ENCODE measurements around the gene UMOD. TPM values are rescaled to one million over a fixed set of nuclear protein-coding genes. Genes with fewer than 3 reads are reported as not detected.

Gene UMOD
- total and polyA plus RNA-seq, 9 of the 15 experiments (the other 6 are each of a cell fraction or from before 2014, with no cell fraction given), result not detected

DNA sequence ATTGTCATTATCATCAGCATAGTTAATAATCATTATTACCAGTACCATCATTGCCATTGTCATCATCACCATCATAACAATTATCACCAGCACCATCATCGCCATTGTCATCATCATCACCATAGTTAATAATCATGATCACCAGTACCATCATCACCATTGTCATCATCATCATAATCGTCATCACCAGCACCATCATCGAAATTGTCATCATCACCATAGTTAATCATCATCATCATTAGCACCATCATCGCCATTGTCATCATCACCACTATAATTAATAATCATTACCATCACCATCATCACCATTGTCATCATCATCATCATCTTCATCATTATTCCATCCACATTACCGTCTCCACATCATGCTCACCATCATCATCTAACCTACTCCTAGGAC is 38.5 kb upstream of the UMOD start:
- Histone ChIP-seq H3K9me3 (replicated peaks; ENCODE audit: control insufficient read depth, insufficient read depth, low read depth, low read length) (no peaks in the 10 kb centered on the region), H3K36me3 (ENCODE audit: control insufficient read depth, insufficient read depth, low read length) (no peaks in the 10 kb centered on the region), H3K4me3 (no peak overlapping the region), H3K4me1 (replicated peaks in 1 of 2; ENCODE audit: control insufficient read depth in 2 of 2, insufficient read depth in 2 of 2, low read length in 2 of 2) (no peaks in the 10 kb centered on the region), H3K79me2 (ENCODE audit: control insufficient read depth, insufficient read depth, low read length) (no peaks in the 10 kb centered on the region), H2AFZ (ENCODE audit: low read depth, low read length) (no peak overlapping the region), H3K27ac (ENCODE audit: extremely low read depth, low read depth, low read length) (no peak overlapping the region), H3K9ac (ENCODE audit: insufficient read depth in 1 of 2, low read depth in 2 of 2, low read length in 2 of 2) (no peak overlapping the region), H4K20me1 (replicated peaks; ENCODE audit: control insufficient read depth, insufficient read depth, low read length) (no peaks in the 10 kb centered on the region), H3K4me2 (ENCODE audit: insufficient read depth, low read length) (no peak overlapping the region), H3K27me3 (ENCODE audit: control insufficient read depth in 2 of 2, insufficient read depth in 2 of 2, low read length in 2 of 2) (no peaks in the 10 kb centered on the region; a peak in 1 of 5 replicates), H3K9me1 (ENCODE audit: control insufficient read depth, insufficient read depth, low read length) (no peaks in the 10 kb centered on the region)
- no peak for FAIRE-seq
- intact Hi-C loops (cut with micrococcal nuclease) (no loop called here), in situ Hi-C loops (cut with MboI) (no loop called here)
- ChIA-PET POLR2A (no interaction called here), CTCF (ENCODE audit: low intra/inter-chr PET ratio) (no interaction called here)
- DNase-seq (ENCODE audit: extremely low read depth in 1 of 4, low spot score in 3 of 4), result no peak
- no peak for ATAC-seq
- 2% methylated on average over 5 of the region's 5 CpGs for WGBS (ENCODE audit: insufficient coverage, low coverage, missing lambda C conversion rate)
- TF ChIP-seq, protein P1, sequence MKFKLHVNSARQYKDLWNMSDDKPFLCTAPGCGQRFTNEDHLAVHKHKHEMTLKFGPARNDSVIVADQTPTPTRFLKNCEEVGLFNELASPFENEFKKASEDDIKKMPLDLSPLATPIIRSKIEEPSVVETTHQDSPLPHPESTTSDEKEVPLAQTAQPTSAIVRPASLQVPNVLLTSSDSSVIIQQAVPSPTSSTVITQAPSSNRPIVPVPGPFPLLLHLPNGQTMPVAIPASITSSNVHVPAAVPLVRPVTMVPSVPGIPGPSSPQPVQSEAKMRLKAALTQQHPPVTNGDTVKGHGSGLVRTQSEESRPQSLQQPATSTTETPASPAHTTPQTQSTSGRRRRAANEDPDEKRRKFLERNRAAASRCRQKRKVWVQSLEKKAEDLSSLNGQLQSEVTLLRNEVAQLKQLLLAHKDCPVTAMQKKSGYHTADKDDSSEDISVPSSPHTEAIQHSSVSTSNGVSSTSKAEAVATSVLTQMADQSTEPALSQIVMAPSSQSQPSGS (CRISPR knock-in tag; IDR thresholded peaks at IDR 0.05), result no peak
- TF ChIP-seq ZNF431 (CRISPR knock-in tag; IDR thresholded peaks at IDR 0.05), result no peak
- no peak for TF ChIP-seq ATF1 (CRISPR knock-in tag; IDR thresholded peaks at IDR 0.05)
- TF ChIP-seq ATF1 (tag; IDR thresholded peaks at IDR 0.05), result peak; percentile 53
- no peak for TF ChIP-seq ZNF140 (CRISPR knock-in tag; IDR thresholded peaks at IDR 0.05)
- no peak for TF ChIP-seq PRPF4 (IDR thresholded peaks at IDR 0.05; ENCODE audit: insufficient read depth, low read depth, low read length, poor library complexity, severe bottlenecking)
- TF ChIP-seq, protein P2, sequence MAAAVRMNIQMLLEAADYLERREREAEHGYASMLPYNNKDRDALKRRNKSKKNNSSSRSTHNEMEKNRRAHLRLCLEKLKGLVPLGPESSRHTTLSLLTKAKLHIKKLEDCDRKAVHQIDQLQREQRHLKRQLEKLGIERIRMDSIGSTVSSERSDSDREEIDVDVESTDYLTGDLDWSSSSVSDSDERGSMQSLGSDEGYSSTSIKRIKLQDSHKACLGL (CRISPR knock-in tag; IDR thresholded peaks at IDR 0.05; ENCODE audit: borderline replicate concordance, poor library complexity, severe bottlenecking), result no peak
- no peak for TF ChIP-seq IFI16 (CRISPR knock-in tag; IDR thresholded peaks at IDR 0.05)
- no TSS peak for BruUV-seq (replicated peaks)
